SK-N-MC (cell line): ENCODE results near the gene FOS.
"Not testable (repeated sequence)": the region's sequence is repeated elsewhere in the genome, so short reads cannot be mapped to it uniquely, and the experiment has no call there.

ENCODE experiments used
- DNase-seq: peaks from one replicate; pipeline ENCODE4 v3.0.0-alpha.2; 2011; ENCODE audit warnings: low read depth, low spot score
- H3K27ac ChIP-seq: fragments of 200-600 bp; sonication (generic); 2 replicates; pipeline ENCODE4 v1.5.1; 2016; ENCODE audit warnings: mixed run types
- H3K36me3 ChIP-seq: fragments of 200-600 bp; sonication (generic); 2 replicates; pipeline ENCODE4 v1.6.1; 2017; ENCODE audit warnings: antibody characterized with exemption, low read length, mixed read lengths; ENCODE audit not compliant: insufficient read depth
- H3K4me3 ChIP-seq: fragments of 200-600 bp; sonication (generic); 2 replicates; pipeline ENCODE4 v1.5.1; 2016
- H3K9ac ChIP-seq: fragments of 200-600 bp; sonication (generic); 2 replicates; pipeline ENCODE4 v1.8.0; 2017; ENCODE audit warnings: mixed run types, mixed read lengths; ENCODE audit not compliant: insufficient read length
- H3K9me3 ChIP-seq: fragments of 200-600 bp; sonication (generic); 2 replicates; pipeline ENCODE4 v1.6.1; 2017; ENCODE audit warnings: low read depth, mild to moderate bottlenecking, antibody characterized with exemption, low read length, moderate library complexity, mixed read lengths
- EZH2 ChIP-seq: fragments of 200-600 bp; sonication (generic); IDR thresholded peaks from one replicate; pipeline ENCODE4 v1.6.1; 2017; ENCODE audit warnings: antibody characterized with exemption
- FOXP2 ChIP-seq: optimal IDR thresholded peaks from 2 replicates; pipeline ENCODE3; 2011; ENCODE audit warnings: mild to moderate bottlenecking, moderate library complexity; ENCODE audit not compliant: insufficient read depth; ENCODE audit errors: extremely low read length, control extremely low read depth
- POLR2AphosphoS5 ChIP-seq: IDR thresholded peaks from 2 replicates; pipeline ENCODE4 v1.6.1; 2012; ENCODE audit warnings: mild to moderate bottlenecking, low read depth, low read length, borderline replicate concordance

The FOS gene

DNA sequence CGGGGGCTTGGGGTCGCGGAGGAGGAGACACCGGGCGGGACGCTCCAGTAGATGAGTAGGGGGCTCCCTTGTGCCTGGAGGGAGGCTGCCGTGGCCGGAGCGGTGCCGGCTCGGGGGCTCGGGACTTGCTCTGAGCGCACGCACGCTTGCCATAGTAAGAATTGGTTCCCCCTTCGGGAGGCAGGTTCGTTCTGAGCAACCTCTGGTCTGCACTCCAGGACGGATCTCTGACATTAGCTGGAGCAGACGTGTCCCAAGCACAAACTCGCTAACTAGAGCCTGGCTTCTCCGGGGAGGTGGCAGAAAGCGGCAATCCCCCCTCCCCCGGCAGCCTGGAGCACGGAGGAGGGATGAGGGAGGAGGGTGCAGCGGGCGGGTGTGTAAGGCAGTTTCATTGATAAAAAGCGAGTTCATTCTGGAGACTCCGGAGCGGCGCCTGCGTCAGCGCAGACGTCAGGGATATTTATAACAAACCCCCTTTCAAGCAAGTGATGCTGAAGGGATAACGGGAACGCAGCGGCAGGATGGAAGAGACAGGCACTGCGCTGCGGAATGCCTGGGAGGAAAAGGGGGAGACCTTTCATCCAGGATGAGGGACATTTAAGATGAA, 630 bp downstream of the FOS start:
- TF ChIP-seq POLR2AphosphoS5 (no peak), EZH2 (no peak), FOXP2 (no peak)
- Histone ChIP-seq H3K9me3 (no peaks in the 10 kb centered on the region), H3K36me3 (peaks cover 30% of the 10 kb centered on the region), H3K9ac (peak overlapping the region; percentile 86), H3K27ac (peak overlapping the region; percentile 94), H3K4me3 (peak overlapping the region; percentile 98)
- DNase-seq = no peak

DNA sequence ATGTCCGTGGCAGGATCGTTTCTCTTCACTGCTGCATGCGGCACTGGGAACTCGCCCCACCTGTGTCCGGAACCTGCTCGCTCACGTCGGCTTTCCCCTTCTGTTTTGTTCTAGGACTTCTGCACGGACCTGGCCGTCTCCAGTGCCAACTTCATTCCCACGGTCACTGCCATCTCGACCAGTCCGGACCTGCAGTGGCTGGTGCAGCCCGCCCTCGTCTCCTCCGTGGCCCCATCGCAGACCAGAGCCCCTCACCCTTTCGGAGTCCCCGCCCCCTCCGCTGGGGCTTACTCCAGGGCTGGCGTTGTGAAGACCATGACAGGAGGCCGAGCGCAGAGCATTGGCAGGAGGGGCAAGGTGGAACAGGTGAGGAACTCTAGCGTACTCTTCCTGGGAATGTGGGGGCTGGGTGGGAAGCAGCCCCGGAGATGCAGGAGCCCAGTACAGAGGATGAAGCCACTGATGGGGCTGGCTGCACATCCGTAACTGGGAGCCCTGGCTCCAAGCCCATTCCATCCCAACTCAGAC, 1.2 kb downstream of the FOS start:
- Histone ChIP-seq H3K4me3 (peak overlapping the region; percentile 98), H3K9ac (peak overlapping the region; percentile 86), H3K27ac (no peak overlapping the region), H3K9me3 (no peaks in the 10 kb centered on the region), H3K36me3 (peaks cover 30% of the 10 kb centered on the region)
- DNase-seq = no peak
- no peak for TF ChIP-seq EZH2

DNA sequence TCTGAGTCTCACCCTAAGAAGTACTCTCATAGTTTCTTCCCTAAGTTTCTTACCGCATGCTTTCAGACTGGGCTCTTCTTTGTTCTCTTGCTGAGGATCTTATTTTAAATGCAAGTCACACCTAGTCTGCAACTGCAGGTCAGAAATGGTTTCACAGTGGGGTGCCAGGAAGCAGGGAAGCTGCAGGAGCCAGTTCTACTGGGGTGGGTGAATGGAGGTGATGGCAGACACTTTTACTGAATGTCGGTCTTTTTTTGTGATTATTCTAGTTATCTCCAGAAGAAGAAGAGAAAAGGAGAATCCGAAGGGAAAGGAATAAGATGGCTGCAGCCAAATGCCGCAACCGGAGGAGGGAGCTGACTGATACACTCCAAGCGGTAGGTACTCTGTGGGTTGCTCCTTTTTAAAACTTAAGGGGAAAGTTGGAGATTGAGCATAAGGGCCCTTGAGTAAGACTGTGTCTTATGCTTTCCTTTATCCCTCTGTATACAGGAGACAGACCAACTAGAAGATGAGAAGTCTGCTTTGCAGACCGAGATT, 1.7 kb downstream of the FOS start:
- H3K4me3 ChIP-seq = peak overlapping the region; percentile 98
- H3K27ac ChIP-seq = no peak overlapping the region

DNA sequence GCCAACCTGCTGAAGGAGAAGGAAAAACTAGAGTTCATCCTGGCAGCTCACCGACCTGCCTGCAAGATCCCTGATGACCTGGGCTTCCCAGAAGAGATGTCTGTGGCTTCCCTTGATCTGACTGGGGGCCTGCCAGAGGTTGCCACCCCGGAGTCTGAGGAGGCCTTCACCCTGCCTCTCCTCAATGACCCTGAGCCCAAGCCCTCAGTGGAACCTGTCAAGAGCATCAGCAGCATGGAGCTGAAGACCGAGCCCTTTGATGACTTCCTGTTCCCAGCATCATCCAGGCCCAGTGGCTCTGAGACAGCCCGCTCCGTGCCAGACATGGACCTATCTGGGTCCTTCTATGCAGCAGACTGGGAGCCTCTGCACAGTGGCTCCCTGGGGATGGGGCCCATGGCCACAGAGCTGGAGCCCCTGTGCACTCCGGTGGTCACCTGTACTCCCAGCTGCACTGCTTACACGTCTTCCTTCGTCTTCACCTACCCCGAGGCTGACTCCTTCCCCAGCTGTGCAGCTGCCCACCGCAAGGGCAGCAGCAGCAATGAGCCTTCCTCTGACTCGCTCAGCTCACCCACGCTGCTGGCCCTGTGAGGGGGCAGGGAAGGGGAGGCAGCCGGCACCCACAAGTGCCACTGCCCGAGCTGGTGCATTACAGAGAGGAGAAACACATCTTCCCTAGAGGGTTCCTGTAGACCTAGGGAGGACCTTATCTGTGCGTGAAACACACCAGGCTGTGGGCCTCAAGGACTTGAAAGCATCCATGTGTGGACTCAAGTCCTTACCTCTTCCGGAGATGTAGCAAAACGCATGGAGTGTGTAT, 2.4 kb downstream of the FOS start:
- DNase-seq = no peak
- Histone ChIP-seq H3K9me3 (no peaks in the 10 kb centered on the region), H3K9ac (no peak overlapping the region), H3K4me3 (peak overlapping the region; percentile 98), H3K27ac (0 out of 2 replicates have a peak overlapping the region, but pooled peaks have one; percentile 26), H3K36me3 (peaks cover 30% of the 10 kb centered on the region)
- no peak for TF ChIP-seq POLR2AphosphoS5
- TF ChIP-seq FOXP2 = no peak

More for the DNA sequence above, 1.7 kb downstream of the FOS start:
- TF ChIP-seq FOXP2 = no peak
- no peak for TF ChIP-seq EZH2
- no peak for TF ChIP-seq POLR2AphosphoS5
- no peaks in the 10 kb centered on the region for H3K9me3 ChIP-seq
- peaks cover 30% of the 10 kb centered on the region for H3K36me3 ChIP-seq
- no peak overlapping the region for H3K9ac ChIP-seq
- no peak for DNase-seq

DNA sequence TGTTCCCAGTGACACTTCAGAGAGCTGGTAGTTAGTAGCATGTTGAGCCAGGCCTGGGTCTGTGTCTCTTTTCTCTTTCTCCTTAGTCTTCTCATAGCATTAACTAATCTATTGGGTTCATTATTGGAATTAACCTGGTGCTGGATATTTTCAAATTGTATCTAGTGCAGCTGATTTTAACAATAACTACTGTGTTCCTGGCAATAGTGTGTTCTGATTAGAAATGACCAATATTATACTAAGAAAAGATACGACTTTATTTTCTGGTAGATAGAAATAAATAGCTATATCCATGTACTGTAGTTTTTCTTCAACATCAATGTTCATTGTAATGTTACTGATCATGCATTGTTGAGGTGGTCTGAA, 3.0 kb downstream of the FOS start:
- Histone ChIP-seq H3K27ac (peak overlapping the region; percentile 26; the same call in 1 of the 2 replicates), H3K4me3 (no peak overlapping the region)
- TF ChIP-seq EZH2 = no peak
- no peak for TF ChIP-seq POLR2AphosphoS5
- no peak for TF ChIP-seq FOXP2

DNA sequence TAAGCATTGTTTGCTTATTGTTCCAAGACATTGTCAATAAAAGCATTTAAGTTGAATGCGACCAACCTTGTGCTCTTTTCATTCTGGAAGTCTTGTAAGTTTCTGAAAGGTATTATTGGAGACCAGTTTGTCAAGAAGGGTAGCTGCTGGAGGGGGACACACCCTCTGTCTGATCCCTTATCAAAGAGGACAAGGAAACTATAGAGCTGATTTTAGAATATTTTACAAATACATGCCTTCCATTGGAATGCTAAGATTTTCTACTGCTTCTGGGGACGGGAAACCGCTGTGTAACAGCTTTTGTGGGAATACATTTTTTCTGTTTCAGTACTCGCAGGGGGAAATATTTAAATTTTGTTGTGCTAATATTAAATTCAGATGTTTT, 3.5 kb downstream of the FOS start:
- no peaks in the 10 kb centered on the region for H3K9me3 ChIP-seq
- DNase-seq = no peak
- no peak overlapping the region; the same call in 1 of the 2 replicates for H3K4me3 ChIP-seq
- TF ChIP-seq FOXP2 (no peak), POLR2AphosphoS5 (no peak), EZH2 (no peak)
- H3K36me3 ChIP-seq = peaks cover 30% of the 10 kb centered on the region
- no peak overlapping the region for H3K9ac ChIP-seq
- peak overlapping the region; percentile 14; the same call in 1 of the 2 replicates for H3K27ac ChIP-seq

More for the DNA sequence above, 3.0 kb downstream of the FOS start:
- DNase-seq = no peak
- Histone ChIP-seq H3K9me3 (no peaks in the 10 kb centered on the region), H3K9ac (no peak overlapping the region), H3K36me3 (peaks cover 30% of the 10 kb centered on the region)

DNA sequence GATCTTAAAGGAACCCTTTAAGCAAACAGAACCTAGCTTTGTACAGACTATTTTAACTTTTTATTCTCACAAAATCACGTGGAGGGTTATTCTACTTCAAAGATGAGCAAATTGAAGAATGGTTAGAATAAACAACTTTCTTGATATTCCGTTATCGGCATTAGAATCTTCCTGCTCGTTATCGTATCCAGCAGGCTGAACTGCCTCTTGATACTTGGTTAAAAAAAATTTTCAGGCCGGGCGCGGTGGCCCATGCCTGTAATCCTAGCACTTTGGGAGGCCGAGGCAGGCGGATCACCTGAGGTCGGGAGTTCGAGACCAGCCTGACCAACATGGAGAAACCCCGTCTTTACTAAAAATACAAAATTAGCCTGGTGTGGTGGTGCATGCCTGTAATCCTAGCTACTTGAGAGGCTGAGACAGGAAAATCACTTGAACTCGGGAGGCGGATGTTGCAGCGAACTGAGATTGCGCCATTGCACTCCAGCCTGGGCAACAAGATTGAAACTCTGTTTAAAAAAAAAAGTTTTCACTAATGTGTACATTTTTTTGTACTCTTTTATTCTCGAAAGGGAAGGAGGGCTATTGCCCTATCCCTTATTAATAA, 4.0 kb downstream of the FOS start:
- H3K27ac ChIP-seq = peak overlapping the region; percentile 23; the same call in 1 of the 2 replicates
- H3K4me3 ChIP-seq, H3K9me3 ChIP-seq, H3K9ac ChIP-seq, DNase-seq: not testable (repeated sequence)
- peaks cover 30% of the 10 kb centered on the region for H3K36me3 ChIP-seq

DNA sequence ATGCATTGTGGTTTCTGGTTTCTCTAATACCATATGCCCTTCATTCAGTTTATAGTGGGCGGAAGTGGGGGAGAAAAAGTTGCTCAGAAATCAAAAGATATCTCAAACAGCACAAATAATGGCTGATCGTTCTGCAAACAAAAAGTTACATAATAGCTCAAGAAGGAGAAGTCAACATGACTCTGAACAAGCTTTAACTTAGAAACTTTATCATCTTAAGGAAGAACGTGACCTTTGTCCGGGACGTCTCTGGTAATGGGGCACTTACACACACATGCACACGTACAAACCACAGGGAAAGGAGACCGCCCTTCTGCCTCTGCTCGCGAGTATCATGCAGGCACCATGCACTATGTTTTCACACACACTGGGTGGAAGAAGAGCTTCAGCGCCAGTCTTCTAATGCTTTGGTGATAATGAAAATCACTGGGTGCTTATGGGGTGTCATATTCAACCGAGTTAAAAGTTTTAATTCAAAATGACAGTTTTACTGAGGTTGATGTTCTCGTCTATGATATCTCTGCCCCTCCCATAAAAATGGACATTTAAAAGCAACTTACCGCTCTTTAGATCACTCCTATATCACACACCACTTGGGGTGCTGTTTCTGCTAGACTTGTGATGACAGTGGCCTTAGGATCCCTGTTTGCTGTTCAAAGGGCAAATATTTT, 4.7 kb downstream of the FOS start:
- DNase-seq = no peak
- Histone ChIP-seq H3K36me3 (peaks cover 30% of the 10 kb centered on the region), H3K4me3 (no peak overlapping the region), H3K9ac (no peak overlapping the region), H3K27ac (0 out of 2 replicates have a peak overlapping the region, but pooled peaks have one; percentile 23), H3K9me3 (no peaks in the 10 kb centered on the region)
- TF ChIP-seq EZH2 (no peak), POLR2AphosphoS5 (no peak; the same call in 1 of the 2 replicates), FOXP2 (no peak)
